Endothelial cell of umbilical vein (primary cell): ENCODE data around the gene FARP1. TPM values are rescaled to one million over a fixed set of nuclear protein-coding genes. Genes with fewer than 3 reads are reported as not detected.

ENCODE experiments used
- BruUV-seq: library from RNA; stranded (reverse); fragments of 400-500 nt; replicated peaks from 2 replicates; lab custom pipeline; 2021; lab: Mats Ljungman, UMichigan
- CTCF ChIA-PET: fragments of 300-600, 350-600 bp; sonication (Branson Sonifier 250); formaldehyde crosslinking; loops from one replicate; lab custom pipeline; 2021; ENCODE audit warnings: antibody characterized with exemption, inconsistent platforms; lab: Charles Lee
- POLR2A ChIA-PET: fragments of 300-600, 350-600 bp; sonication (Branson Sonifier 250); formaldehyde crosslinking; loops from one replicate; lab custom pipeline; 2021; ENCODE audit warnings: antibody characterized with exemption, inconsistent platforms; lab: Charles Lee
- DNase-seq: peaks from one replicate; pipeline ENCODE4 v3.0.0-alpha.2; 2011; ENCODE audit warnings: low read depth, low spot score
- FAIRE-seq: peaks from 2 replicates; lab custom pipeline; 2011; peaks lifted over from hg19 to GRCh38; lab: Jason Lieb, UNC
- H2AFZ ChIP-seq: 2 replicates; pipeline ENCODE4 v1.6.0; 2012; ENCODE audit warnings: low read depth, low read length, control low read depth, inconsistent platforms
- H3K27ac ChIP-seq: 2 replicates; pipeline ENCODE4 v1.5.1; 2011; ENCODE audit warnings: low read depth, mild to moderate bottlenecking, control low read depth, low read length, moderate library complexity; ENCODE audit not compliant: insufficient read depth
- H3K27me3 ChIP-seq, 2 experiments: 2 replicates each; pipeline versions ENCODE4 v1.6.0 to v1.6.1; 2011; ENCODE audit warnings: low read length in 2 of 2, mixed read lengths in 1 of 2; ENCODE audit not compliant: control insufficient read depth in 2 of 2, insufficient read depth in 2 of 2
- H3K36me3 ChIP-seq, 2 experiments: 2 replicates in 1 of 2; 3 replicates in 1 of 2; pipeline ENCODE4 v1.5.1; 2011; ENCODE audit warnings: low read length in 2 of 2, mild to moderate bottlenecking in 1 of 2, moderate library complexity in 1 of 2; ENCODE audit not compliant: control insufficient read depth in 2 of 2, insufficient read depth in 2 of 2; ENCODE audit errors: extremely low read depth in 1 of 2
- H3K4me1 ChIP-seq: 3 replicates; pipeline ENCODE4 v1.5.1; 2011; ENCODE audit warnings: mild to moderate bottlenecking, low read length; ENCODE audit not compliant: control insufficient read depth, insufficient read depth; ENCODE audit errors: extremely low read depth
- H3K4me2 ChIP-seq: 2 replicates; pipeline ENCODE4 v1.6.1; 2011; ENCODE audit warnings: low read length, control low read depth, mixed read lengths; ENCODE audit not compliant: insufficient read depth
- H3K4me3 ChIP-seq, 3 experiments: fragments of 200-600 bp in 1 of 3; sonication (generic), shearing (Covaris generic) in 1 of 3; replicated peaks in 1 of 3; 2 replicates each; pipeline ENCODE4 v1.5.1; 2011 to 2016; ENCODE audit warnings: control low read depth in 3 of 3, low read length in 3 of 3, mild to moderate bottlenecking in 2 of 3, inconsistent platforms in 1 of 3, low read depth in 1 of 3, moderate library complexity in 1 of 3; ENCODE audit not compliant: insufficient read depth in 1 of 3
- H3K79me2 ChIP-seq: 2 replicates; pipeline ENCODE4 v1.6.0; 2012; ENCODE audit warnings: low read length, inconsistent platforms; ENCODE audit not compliant: control insufficient read depth, insufficient read depth
- H3K9ac ChIP-seq: replicated peaks from 2 replicates; pipeline ENCODE3; 2011; ENCODE audit warnings: low read length, control low read depth; ENCODE audit not compliant: insufficient read depth; ENCODE audit errors: extremely low read depth
- H3K9me1 ChIP-seq: replicated peaks from 3 replicates; pipeline ENCODE4 v1.6.0; 2011; ENCODE audit warnings: mild to moderate bottlenecking, low read length; ENCODE audit not compliant: control insufficient read depth, insufficient read depth; ENCODE audit errors: extremely low read depth
- H3K9me3 ChIP-seq: replicated peaks from 2 replicates; pipeline ENCODE4 v1.5.1; 2012; ENCODE audit warnings: low read length, inconsistent platforms; ENCODE audit not compliant: control insufficient read depth, insufficient read depth
- H4K20me1 ChIP-seq: replicated peaks from 2 replicates; pipeline ENCODE3; 2011; ENCODE audit warnings: mild to moderate bottlenecking, low read length; ENCODE audit not compliant: control insufficient read depth, insufficient read depth; ENCODE audit errors: extremely low read depth
- CTCF ChIP-seq, 2 donors: IDR thresholded peaks; 1 replicate in 1 of 2; 2 replicates in 1 of 2; pipeline ENCODE4 v1.5.1; 2011; ENCODE audit warnings: low read length in 2 of 2, mild to moderate bottlenecking in 2 of 2, moderate library complexity in 2 of 2, control low read depth in 1 of 2, inconsistent platforms in 1 of 2, low read depth in 1 of 2; ENCODE audit not compliant: insufficient read depth in 1 of 2; ENCODE audit errors: extremely low read depth in 1 of 2
- EZH2 ChIP-seq: IDR thresholded peaks from 2 replicates; pipeline ENCODE4 v1.6.1; 2012; ENCODE audit warnings: borderline replicate concordance, low read depth, mild to moderate bottlenecking, moderate library complexity, low read length, inconsistent platforms; ENCODE audit not compliant: severe bottlenecking
- FOS ChIP-seq: IDR thresholded peaks from 2 replicates; pipeline ENCODE4 v1.6.1; 2011; ENCODE audit warnings: mild to moderate bottlenecking, low read length, moderate library complexity, borderline replicate concordance; ENCODE audit not compliant: insufficient read depth
- GATA2 ChIP-seq: IDR thresholded peaks from 2 replicates; pipeline ENCODE4 v1.7.0; 2011; ENCODE audit warnings: low read depth, mild to moderate bottlenecking, moderate library complexity, mixed read lengths, low read length; ENCODE audit not compliant: insufficient read length, insufficient read depth
- JUN ChIP-seq: IDR thresholded peaks from 2 replicates; pipeline ENCODE4 v1.6.1; 2011; ENCODE audit warnings: borderline replicate concordance, low read depth; ENCODE audit not compliant: insufficient read length, insufficient read depth
- MAX ChIP-seq: IDR thresholded peaks from 2 replicates; pipeline ENCODE4 v1.6.1; 2011; ENCODE audit not compliant: insufficient read depth, insufficient read length
- MYC ChIP-seq: IDR thresholded peaks from one replicate; pipeline ENCODE4 v1.6.1; 2011; ENCODE audit warnings: mild to moderate bottlenecking, low read depth, low read length
- POLR2A ChIP-seq: IDR thresholded peaks from 2 replicates; pipeline ENCODE4 v1.6.1; 2012; ENCODE audit warnings: low read depth, mild to moderate bottlenecking, control low read depth, low read length
- POLR2AphosphoS5 ChIP-seq: IDR thresholded peaks from 2 replicates; pipeline ENCODE4 v1.6.1; 2012; ENCODE audit warnings: low read depth, mild to moderate bottlenecking, control low read depth, low read length, moderate library complexity; ENCODE audit not compliant: insufficient read depth
- dilution Hi-C: fragments of 300-500 bp; cut with MboI; formaldehyde crosslinking; loops from one replicate; pipeline ENCODE4 v1.15.0; 2019; ENCODE audit warnings: low sequenced_read_pairs; ENCODE audit not compliant: extremely low pct_ligation_motif_present
- intact Hi-C: fragments of 100-400 bp; cut with micrococcal nuclease; formaldehyde crosslinking; loops from one replicate; pipeline ENCODE4 v1.10.0; 2022
- polyA plus RNA-seq, 4 experiments: library from polyadenylated mRNA; depleted of rRNA in 3 of 4; stranded (reverse) in 3 of 4; unstranded in 1 of 4; fragments of >200 nt; gene quantifications; 2 replicates each; pipeline versions ENCODE4 v1.2.1 to v1.2.3, GENCODE V29; 2011 to 2012; ENCODE audit warnings: missing spikeins in 1 of 4
- total RNA-seq: library from RNA; stranded (reverse); gene quantifications from 2 replicates; pipeline ENCODE4 v1.2.3, GENCODE V29; 2021

FARP1 gene
- total and polyA plus RNA-seq, 2 donors (not counting 3 experiments of a cell fraction or from before 2014, with no cell fraction given), result 19.0 to 77.7 TPM

- Histone ChIP-seq H3K9me3 (no peaks in the 10 kb centered on the region), H3K4me1 (no peaks in the 10 kb centered on the region), H3K9me1 (no peaks in the 10 kb centered on the region), H3K9ac (no peak overlapping the region), H3K4me2 (no peak overlapping the region), H4K20me1 (no peaks in the 10 kb centered on the region), H3K79me2 (no peaks in the 10 kb centered on the region), H3K27me3 (no peaks in the 10 kb centered on the region), H3K4me3 (no peak overlapping the region), H2AFZ (no peak overlapping the region), H3K27ac (no peak overlapping the region), H3K36me3 (no peaks in the 10 kb centered on the region)
- ChIA-PET CTCF (interaction anchor here (1.1 to 1.5 kb wide), 3 partner anchors 9 to 429 kb away, joined by 3 to 4 read pairs (median 3); no protein-coding TSS in a partner anchor), POLR2A (no interaction called here)
- FAIRE-seq (no peak), DNase-seq (no peak)
- TF ChIP-seq CTCF (IDR thresholded peaks at IDR 0.05; ENCODE audit: extremely low read depth in 1 of 2, insufficient read depth in 1 of 2, low read depth in 1 of 2, low read length in 2 of 2), result no peak
- no peak for TF ChIP-seq EZH2
- no peak for TF ChIP-seq JUN
- TF ChIP-seq FOS, result no peak
- TF ChIP-seq MYC, result no peak
- no peak for TF ChIP-seq MAX
- TF ChIP-seq POLR2AphosphoS5, result no peak
- no peak for TF ChIP-seq GATA2
- no peak for TF ChIP-seq POLR2A
- dilution Hi-C loops (no loop called here), intact Hi-C loops (no loop called here)
- BruUV-seq, result no TSS peak
Observed at GRCh38 chr13:98243929-98244272, 101.0 kb downstream of the FARP1 start.
